SKM-1 treated with dmso at 0.1 percent for 144 hours (cell line): ENCODE results near the gene PSORS1C2.

Source experiments
- DNase-seq: peaks from one replicate; lab custom pipeline; 2025; ENCODE audit not compliant: unreplicated experiment; lab: John Stamatoyannopoulos, UW

Gene PSORS1C2

DNA sequence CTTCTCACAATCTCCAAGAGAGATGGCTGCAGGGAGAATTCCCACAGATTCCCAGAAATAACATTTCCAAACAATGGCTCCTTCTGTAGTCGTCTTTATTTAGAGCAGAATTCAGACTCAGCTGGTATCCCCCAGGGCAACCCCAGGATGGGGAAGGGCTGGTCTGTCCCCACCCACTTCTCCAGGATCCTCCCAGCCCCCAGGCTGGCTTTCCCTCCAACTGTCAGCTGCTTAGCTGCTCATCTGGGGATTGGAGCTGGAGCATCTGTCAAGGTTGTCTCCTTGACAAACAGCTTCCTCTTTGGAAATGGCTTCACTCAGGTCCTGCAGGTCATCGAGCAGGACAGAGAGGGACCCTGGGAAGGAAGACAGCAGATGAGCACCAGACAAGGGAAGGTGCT, 3.5 kb upstream of the PSORS1C2 start:
- no peak for DNase-seq

DNA sequence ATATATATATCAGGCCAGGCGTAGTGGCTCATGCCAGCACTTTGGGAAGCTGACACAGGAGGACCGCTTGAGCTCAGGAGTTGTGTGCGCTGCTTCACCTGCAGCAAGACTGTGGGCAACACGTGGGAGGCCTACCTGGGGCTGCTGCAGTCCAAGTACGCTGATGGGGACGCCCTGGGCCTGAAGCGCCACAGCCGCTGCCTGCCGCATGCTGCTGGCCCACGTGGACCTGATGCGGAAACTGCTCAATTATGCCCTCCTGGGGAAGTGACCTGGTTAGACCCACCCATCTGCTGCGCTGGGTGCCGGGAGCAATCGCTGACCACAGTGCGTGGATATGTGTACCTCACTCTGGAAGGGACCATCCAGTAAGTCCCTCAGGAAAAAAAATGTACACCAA, 1.8 kb upstream of the PSORS1C2 start:
- DNase-seq = no peak

DNA sequence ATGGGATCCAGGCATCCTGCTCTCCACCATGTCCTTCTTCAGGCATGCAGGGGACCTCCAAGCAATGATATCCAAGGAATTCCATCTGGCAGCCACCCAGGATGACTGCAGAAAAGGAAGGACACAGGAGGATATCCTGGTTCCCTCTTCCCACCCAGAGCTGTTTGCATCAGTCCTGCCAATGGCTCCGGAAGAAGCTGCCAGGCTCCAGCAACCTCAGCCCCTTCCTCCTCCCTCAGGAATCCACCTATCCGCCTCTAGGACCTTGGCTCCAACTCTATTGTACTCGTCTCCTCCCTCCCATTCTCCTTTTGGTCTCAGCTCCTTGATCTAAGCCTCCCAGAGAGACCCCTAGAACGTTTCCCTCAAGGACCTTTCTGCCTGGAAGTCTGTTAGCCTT, 733 bp upstream of the PSORS1C2 start:
- DNase-seq = no peak

DNA sequence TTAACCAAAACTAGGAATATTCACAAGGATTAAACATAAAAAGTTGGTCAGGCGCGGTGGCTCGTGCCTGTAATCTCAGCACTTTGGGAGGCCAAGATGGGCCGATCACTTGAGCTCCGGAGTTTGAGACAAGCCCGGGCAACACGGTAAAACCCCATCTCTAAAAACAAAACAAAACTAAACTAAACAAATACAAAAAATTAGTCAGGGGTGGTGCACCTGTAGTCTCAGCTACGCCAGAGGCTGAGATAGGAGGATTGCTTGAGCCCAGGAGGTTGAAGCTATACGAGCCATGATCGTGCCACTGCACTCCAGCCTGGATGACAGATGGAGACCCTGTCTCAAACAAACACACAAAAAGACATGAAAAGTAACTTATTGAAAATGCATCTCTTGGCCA, 3.2 kb downstream of the PSORS1C2 start:
- DNase-seq = no peak

DNA sequence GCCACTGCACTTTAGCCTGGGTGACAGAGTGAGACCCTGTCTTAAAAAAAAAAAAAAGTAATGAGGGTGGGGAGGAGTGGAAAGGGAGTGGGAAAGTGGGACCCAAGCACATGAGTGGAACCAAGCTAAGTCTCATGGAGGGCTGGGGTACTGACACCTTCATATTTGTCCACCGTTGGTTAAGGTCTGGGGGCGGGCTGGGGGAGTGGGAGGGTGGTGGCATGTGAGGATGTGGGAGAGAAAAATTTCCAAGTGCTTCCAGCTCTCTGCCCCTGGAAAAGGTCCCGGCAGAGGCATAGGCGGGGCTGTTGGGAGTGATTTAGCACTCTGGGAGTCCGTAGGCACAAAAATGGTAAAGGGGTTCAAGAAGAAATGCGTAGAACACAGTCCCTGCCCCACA, 6.1 kb downstream of the PSORS1C2 start:
- DNase-seq = no peak

DNA sequence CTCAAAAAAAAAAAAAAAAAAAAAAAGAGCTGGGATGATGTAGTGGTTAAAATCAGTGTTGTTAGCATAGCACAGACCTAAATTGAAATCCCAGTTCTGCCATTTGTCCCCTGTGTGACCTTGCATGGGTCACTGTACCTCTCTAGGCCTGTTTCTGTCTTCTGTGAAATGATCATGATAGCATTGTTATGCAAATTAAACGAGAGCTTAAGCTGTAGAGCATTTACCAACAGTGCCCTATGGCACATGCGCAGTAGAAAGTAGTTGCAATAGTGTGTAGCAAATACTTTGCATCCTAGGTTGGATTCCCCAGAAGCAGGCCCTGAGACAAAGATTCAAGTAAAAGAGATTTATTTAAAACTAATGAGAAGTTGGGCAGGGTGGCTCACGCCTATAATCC, 7.3 kb downstream of the PSORS1C2 start:
- DNase-seq = no peak

DNA sequence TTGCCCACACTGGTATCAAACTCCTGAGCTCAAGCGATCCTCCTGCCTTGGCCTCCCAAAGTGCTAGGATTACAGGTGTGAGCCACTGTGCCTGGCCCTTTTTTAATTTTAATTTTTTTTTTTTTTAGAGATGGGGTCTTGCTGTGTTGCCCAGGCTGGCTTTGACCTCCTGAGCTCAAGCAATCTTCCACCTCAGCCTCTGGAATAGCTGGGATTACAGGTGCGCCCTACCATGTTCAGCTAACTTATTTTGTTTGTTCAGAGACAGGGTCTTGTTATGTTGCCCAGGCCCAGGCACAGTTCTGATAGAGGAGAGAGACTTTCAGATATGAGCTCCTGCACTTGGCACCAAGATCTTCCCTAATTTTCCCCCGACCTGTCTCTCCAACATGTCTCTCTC, 8.1 kb downstream of the PSORS1C2 start:
- no peak for DNase-seq

DNA sequence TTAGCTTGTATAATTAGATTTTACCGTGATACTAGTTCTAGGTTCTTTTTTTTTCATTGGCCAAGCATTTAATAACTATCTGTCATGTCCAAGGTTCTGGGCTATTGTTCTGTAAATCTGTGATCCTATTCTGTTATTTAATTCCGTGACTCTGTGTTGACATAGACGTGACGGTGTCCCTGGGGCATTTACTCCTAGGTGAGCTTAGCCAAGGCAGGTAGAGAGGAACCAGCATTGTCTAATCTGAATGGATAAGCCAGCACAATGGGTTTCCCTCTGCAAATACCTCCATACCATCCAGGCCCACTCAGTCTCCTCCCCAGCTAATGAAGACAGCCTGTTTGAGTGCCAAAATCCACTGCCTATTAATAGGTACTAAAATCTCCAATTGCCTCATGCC, 9.7 kb downstream of the PSORS1C2 start:
- no peak for DNase-seq

DNA sequence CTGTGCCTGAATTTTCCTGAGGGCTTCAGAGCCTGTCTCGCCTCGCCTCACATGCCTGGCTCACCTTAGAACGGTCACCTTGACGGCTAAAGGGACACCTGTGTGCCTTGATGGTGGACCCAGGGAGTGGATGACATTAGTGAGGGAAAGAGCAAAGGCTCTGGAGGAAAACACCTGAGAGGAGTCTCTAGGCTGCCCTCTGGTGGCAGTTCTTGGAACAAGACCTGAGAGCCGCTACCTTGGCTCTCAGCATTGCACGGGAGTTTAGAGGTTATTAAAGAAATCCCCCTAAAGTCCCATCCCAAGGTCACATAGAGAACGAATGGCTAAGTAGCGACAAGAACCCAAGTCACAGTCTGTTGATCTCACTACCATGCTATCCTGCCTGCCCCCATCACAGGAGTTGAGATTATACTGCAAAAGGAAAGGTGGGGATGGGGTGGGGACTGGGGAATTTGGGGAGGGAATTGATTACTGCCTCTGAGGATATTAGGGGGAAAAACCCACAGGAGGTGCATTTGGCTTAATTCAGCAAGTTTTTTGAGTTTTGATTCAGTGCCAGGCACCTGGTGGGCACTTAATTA, 10.7 kb downstream of the PSORS1C2 start:
- DNase-seq = peak; percentile 63

DNA sequence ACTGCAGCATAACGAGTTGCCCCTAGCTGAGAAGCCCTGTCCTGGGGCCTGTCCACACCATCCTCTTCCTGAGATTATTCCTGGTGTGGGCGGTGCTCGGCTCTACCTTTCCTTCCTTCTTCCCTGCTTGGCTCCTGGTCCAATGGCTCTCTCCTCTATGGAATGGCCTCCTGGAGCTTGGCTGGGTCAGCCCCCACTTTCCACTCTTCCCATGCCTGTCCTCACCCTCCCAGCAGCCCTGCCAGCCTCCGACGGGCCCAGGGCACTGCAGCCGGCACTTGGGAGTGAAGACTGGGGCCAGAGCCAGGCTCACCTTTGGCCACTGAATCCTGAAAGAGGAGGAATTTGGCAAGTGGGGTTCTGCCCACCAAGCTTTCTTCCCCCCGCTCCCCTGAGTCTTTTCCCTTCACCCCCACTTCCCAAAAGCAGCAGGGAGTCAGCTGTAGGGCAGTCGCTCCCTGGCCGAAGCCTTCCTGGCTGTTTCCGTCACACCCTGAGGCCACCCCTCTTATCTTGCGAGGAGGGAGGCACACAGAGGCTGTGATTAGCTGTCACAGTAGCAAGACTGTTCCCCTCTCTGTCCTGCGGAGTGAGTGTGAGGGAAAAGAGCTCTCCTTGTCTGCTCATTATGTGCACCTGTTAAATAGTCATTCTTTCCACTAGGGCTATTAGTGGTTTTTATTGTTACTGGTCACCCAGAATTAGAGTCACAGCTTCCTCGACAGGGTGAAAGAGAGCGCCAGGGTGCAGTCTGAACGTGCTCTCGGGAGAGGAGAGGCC, 12.3 kb downstream of the PSORS1C2 start:
- DNase-seq = no peak

DNA sequence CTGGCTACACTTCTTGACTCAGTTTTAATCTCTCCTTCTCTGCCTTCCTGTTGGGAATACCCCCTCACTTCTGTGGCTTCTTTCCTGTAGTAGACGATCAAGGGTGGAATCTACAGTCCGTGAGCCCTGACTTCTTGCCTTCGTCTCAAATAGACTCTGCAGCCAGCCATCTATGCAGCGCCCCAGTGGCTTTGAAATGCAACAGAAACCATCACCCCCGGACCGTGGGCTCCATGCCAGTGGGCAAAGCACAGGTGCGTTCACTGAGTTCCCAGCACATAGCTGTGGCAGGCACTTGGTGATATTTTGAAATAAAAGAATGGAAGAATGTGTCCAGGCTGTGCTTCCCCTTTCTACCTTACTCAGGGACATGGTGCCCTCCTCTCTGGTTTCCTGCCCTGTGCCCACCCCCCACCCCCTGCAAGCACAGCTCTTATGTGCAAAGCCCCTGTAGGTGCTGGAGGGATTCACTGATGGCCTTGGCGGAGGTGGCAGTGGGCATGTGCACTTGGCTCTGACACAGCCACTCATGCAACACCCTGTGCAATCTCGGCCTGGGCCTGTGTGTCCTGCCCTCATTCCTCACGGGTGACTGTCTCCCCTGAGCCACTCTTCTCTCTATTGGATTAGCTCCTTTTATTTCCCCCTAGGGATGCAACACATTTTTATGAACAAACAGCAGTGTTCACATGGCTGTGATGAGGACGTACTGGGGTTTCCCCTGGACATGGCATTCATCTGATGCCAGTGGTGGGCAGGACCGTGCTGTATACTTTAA, 13.1 kb downstream of the PSORS1C2 start:
- no peak for DNase-seq

DNA sequence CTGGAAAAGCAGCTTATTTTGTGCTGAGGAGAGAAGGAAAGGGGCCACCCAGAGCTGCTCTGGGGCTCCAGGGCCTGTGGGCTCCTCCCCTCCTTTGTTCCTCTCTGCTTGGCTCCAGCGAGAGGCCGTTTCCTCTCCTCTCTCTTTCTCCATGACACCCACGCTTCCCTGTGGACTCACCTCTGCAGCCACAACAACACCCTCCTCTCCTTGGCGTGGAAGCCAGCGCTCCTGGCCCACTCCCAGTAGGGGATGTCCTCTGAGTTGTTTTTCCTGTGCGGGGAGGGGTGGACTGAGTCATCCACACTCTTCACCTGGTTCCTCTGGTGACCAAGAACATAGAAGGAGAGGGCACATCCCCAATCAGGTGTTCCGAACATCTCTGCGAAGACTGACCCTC, 13.7 kb downstream of the PSORS1C2 start:
- DNase-seq = no peak

DNA sequence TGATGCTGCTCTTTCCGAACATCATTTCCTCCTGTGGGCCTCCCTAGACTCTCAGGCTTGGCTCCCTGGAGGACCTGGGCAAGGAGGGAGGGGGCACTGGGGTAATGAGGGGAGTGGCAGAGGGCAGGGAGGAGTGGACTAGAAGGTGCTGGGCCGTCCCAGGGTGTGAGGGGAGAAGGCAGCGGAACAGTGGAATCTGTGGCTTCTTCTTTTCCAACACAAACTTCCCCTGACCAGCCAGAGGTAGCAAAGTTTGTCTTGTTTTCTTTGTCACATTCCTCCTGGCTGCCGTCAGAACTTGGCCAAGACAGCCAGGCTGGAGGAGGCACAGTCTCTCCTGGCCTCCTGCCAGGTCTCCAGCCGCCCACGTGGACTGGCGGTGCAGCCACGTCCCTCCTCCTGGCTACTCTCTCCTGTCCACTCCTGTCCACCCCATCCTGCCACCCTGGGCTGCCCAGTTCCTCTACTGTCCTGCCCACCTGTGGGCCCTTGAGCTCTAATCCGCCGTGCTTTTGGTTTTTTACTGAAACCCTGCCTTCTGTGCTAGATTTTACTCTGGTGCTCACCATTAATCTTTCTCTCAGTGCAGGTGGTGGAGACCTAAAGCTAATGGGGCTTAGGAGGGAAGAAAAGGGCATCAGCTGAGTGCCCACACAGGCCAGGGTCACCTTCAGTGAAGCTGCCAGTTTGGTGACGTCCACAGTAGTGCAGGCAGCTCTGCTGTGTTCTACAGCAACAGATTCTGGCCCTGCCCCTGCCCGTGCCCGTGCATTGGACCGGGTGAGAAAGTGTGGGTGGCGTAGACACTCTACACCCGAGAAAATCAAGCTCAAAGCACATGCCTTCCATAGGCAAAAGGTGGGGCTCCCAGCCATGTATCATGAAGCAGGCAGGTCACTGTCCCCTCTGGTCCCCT, 15.8 kb downstream of the PSORS1C2 start:
- DNase-seq = no peak

DNA sequence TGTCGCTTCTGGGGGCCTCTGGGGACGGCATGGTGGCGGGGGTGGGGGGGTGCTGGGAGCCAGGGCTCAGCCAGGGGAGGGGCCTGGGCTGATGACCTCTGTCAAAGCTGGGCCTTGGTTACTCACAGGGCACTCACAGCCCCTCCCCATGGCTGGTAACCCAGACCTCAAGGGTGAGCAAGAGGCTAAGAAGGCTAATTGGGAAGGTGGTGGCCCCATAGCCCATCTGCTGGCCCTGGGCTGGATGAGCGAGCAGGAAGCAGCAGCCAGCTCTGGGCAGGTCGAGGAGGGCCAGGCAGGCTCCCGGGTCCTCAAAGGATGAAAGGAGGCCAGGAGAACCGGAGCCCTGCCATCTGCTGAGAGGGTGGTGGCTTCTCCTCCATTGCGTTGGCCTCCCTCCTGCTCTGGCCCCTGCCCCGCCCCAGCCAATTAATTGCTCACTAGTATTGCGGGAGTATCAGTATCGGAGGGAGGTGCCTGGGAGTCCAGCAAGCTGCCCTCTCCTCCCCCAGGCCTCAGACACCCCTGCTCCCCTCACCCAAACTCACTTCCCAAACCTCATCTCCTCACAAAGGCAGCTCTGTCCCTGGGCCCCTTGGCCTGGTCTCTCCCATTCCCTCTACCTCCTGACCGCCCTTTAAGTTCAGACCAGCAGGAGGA, 17.6 kb downstream of the PSORS1C2 start:
- DNase-seq = no peak

DNA sequence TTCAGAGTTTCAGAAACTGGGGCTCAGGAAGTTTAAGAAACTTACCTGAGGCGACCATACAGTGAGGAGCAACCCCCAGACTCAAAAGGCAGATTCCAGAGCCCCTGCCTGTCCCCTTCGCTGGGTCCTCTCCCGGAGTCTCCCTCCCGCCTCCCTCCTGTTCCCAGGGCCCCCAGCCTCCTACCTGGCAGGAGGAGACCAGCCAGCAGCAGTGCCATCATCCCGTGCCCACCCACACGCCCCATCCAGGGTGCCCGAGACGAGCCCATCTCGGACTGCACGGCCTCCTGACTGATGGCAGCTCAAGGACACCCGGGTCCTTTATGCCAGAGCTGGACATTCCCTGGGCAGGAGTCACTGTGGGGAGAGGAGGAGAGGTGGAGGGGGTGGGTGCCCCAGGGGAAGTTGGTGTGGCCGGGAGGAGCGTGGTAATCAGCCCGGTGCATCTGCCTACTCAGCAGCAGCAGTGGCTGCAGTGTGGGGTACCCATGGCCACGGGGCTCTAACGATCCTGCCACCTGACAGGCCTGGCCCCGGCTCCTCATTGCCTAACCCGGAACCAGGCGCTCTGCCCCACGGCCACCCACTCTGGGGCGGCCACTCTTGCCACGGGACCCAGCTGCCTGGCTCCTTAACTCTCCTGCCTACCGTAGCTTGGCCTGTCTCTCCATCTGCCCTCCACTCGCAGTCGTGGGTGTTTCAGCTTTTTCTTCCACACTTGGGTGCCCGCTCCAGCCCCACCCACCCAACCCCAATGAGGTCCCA, 18.5 kb downstream of the PSORS1C2 start, which contains the start of gene CDSN:
Gene CDSN, minus strand, starts transcription at position 296 of the 765 bp plus-strand sequence. Its CDS starts 27 bp downstream, at position 269.
- no peak for DNase-seq

DNA sequence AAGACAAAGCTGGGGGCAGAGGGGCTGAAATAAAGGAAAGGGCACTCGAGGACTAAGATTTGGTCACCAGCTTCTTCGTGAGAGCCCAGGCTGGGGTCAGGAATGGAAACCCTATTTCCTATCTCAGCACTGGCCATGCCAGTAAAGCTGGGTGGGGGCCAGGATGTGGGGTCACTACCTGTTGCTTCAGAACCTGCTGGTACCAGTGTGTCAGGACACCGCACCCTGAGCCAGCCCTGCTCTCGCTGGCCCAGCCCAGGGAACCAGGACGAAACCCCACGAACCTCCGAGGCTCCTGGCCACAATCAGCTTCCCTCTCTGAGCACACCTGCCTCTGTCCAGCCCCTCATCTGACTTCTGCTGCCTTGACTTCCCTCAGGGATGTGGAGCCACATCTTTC, 20.7 kb downstream of the PSORS1C2 start:
- no peak for DNase-seq

DNA sequence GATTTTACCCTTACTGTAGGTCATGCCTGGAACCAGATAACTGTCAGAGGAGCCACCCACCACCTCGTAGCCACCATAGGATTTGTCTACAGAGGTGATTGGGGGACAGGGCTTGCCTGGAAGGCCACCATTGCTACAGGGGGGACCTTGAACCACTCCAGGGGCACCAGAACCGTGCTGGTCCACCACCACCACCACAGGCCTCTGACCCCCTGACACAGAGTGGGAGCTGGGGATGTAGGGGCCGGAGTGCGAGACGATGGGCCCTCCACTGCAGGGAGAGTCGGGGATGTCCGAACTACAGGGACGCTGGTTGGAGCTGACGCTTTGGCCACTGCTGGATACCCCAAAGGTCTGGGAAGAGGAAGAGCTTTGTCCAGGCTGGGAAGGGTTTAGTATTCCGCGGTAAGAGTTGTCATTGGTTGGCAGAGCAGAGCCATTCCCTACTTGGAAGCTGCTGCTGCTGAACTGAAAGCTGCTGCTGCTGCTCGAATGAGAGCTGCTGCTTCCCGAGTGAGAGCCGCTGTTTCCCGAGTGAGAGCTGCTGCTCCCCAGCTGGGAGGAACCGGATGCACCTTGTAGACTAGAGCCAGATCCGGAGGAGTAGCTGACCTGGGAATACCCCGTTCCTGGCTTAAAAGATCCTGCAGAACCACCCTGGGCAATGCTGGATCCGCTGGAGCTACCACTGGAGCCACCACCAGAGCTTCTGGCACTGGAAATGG, 22.0 kb downstream of the PSORS1C2 start:
- DNase-seq = no peak

DNA sequence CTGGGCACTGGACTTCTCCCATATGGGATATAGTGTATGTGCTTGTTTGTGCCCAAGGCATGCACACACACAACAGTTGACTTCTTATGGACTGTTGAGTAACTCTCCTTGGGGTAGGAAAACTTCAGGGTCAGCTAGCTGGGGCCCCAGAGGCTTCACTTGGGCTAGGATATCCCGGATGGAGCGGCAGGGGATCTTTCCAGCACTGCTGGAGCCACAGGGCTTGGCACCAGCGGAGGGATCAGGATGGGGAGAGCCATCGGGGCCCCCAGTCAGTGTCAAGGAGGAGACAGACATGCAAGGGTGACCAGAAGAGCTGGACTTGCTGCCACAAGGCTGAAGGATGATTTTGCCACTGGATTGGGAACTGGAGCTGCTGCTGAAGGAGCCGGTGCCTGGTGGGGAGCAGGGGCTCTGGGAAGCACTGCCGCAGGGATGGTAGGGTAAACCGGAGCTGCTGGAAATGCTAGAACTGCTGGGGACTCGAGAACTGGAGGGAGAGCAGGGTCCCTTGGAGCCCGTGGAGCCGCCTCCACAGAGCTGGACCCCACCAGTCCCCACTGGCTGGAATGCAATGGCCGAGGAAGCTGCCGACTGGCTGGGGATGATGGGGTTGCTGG, 22.8 kb downstream of the PSORS1C2 start:
- DNase-seq = no peak
